EH (cell line): ENCODE data around the gene GDI1.

Source experiments
- DNase-seq: peaks from one replicate; pipeline ENCODE4 v3.0.0-alpha.2; 2015; ENCODE audit warnings: low read depth

The GDI1 gene

GRCh38 chrX:154409222-154409871, 27.6 kb upstream of the GDI1 start, which contains the start of gene DNASE1L1:
Gene DNASE1L1, minus strand, starts transcription at chrX:154409254. Its CDS starts 3,686 bp downstream, at chrX:154405568.
- peak; percentile 91 for DNase-seq

GRCh38 chrX:154411981-154412340, 25.0 kb upstream of the GDI1 start:
- peak; percentile 49 for DNase-seq

DNA sequence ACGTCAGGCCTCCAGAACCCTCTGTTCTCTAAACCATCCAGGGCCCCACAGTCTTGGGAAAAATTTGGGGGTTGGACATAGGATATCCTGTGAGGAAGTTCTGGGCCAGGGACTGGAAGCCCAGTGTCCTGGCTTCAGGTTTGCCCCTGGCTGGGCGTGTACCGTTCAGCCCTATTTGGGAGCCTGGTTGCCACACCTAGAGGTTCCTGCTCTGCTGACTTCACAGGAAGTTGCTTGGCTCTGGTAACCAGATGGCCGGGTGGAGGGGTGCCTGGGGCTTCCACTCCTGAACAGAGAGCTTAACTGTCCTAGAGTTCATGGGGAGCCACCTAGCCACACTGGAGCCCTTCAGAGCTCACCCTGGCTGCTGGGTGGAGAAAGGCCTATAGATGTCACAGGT, 24.5 kb upstream of the GDI1 start:
- DNase-seq, result peak; percentile 17

DNA sequence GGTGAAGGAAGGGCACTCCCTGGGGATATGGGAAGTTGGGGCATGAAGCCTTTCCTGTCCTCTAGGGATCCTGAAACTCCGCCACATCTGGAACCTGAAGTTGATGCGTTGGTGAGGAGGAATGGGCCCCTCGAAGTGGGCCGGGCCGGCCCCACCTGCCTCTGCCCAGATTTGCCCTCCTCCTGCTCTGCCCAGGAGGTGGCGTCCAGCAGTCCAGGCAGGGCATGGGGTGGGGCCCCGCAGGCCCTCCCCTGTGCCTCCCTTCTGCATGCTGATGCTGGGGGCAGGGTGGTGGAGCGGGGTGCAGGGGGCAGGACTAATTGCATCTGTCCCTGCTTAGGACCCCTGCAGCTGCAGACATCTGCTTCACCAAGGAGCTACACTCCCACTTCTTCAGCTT, 23.8 kb upstream of the GDI1 start:
- no peak for DNase-seq

DNA sequence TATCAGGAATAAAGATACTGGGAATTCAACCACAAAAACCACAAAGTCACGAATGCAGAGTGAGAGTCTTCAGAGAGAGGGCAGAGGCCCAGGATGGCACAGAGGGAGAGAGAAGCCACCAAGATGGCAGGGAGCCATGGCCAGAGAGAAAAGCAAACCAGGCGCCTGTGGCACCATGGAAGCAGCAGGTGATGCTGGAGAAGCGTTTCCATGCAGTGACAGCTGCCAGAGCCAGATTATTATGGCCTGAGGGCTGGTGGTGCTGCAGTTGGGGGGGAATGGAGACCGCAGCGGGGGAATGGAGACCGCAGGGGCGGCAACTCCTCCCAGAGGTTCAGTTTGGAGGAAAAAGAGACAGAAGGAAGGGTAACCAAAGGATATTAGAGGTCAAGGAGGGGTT, 19.8 kb upstream of the GDI1 start:
- no peak for DNase-seq

GRCh38 chrX:154419189-154419588, 17.8 kb upstream of the GDI1 start:
- no peak for DNase-seq

DNA sequence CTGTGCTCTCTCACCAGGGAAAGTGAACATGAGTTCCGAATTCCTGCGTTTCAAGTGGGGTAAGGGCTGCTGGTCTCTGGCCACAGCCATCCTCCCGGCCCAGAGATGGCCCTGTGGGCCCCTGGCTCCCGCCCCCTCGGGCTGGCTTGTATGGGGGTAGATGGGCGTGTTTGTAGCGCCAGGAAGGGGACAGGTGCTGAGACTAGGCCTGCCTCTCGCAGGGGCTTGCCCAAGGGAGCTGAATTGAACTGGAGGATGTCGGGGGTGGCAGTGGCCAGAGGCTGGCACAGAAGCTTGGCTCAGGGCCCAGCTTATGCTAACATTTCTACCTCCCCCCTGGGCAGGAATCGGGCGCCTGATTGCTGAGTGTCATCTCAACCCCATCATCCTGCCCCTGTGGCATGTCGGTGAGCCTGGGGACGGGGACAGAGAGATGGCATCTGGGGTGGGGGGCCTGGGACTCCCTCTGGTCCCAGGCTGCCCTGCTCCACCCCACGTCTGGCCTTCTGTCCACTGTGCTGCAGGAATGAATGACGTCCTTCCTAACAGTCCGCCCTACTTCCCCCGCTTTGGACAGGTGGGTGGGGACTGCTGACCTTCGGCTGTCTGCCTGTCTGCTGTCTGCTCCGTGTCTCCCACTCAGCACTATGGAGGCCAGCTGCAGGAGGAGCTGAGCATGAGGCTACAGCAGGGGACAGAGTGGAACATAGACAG, 17.1 kb upstream of the GDI1 start:
- no peak for DNase-seq

DNA sequence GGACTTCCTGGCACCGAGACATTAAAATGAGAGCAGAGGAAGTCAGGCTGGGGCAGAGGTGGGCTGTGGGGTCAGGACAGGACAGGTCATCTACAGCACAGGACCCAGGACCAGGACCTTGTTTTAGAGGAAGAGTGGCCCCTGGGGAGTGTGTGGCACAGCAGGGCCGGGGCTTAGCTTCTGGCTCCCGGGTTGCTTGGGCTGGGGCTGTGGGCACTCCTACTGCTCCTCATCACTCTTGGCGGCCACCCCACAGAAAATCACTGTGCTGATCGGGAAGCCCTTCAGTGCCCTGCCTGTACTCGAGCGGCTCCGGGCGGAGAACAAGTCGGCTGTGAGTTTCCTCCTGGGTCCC, 16.6 kb upstream of the GDI1 start:
- DNase-seq, result no peak

- peak; percentile 27 for DNase-seq
Measured at GRCh38 chrX:154426916-154427770, 9.8 kb upstream of the GDI1 start.

DNA sequence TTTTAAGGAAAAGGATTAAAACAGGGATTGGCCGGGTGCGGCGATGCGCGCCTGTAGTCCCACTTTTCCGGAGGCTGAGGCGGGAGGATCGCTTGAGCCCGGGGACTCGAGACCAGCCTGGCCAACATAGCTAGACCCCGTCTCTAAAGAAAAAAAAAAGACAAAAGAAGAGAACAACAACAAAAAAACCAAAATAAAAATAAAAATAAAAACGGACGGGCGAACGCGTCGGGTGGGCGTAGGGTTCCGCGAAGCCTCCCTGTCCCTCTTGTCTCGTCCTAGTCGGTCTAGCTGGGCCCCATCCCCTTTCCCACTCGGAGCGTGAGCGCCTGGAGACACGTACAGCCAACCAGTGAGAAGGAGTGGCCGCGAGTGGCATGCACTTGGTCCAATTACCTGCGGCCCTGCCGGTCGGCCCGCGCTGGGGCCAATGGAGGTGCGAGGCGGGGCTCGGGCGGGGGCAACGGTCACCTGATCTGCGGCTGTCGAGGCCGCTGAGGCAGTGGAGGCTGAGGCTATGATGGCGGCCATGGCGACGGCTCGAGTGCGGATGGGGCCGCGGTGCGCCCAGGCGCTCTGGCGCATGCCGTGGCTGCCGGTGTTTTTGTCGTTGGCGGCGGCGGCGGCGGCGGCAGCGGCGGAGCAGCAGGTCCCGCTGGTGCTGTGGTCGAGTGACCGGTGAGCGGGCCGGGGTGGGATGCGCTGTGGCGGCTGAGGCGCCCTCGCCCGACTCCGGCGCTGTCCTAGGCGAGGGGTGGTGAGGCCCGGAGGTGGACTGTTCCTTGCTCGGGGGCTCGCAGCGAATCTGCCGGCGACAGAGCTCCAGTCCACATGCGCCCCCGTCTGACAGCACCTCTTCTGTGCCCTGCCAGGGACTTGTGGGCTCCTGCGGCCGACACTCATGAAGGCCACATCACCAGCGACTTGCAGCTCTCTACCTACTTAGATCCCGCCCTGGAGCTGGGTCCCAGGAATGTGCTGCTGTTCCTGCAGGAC, 8.5 kb upstream of the GDI1 start, which contains the start of gene ATP6AP1:
TSS of gene ATP6AP1 (plus strand) at position 502 of the 996 bp plus-strand sequence. CDS start at position 518, 16 bp downstream.
- DNase-seq, result peak; percentile 94

DNA sequence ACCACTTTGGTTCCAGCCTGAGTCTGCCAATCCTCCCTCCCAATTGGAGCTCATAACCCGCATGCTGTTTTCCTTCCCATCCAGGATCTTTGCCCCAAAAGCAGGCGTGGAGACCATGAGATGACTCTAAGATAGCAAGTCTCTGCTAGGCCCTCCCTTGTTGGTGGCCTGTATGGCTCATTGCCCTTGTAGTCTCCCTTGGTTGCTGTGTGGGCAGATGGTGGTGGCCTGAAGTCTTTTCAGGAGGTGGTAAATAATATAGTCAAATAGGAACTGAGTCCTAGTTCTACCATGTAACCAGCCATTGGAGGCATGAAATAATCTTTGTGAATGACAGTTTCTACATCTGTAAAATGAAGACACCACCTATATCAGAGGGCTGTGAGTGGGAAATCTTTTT, 7.2 kb upstream of the GDI1 start:
- DNase-seq, result no peak

GRCh38 chrX:154430479-154430878, 6.5 kb upstream of the GDI1 start:
- DNase-seq, result no peak

DNA sequence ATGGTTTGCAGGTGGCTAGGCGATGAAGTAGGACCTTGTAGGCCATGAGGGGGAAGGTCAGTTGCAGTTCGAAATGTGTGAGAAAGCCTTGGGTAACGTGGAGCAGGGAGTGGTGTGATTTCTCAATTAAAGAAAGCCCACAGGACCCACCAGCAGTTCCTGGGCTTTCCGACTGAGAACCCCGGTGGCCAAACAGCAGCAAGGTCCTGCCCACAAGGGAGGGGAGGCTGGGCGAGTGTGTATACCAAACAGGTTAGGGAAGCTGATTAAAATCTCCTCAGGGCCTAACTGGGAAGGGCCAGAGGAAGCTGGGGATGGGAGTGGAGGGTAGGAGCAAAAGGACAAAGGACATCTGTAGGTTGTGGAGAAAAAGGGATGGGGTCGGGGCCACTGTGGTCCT, 6.0 kb upstream of the GDI1 start:
- no peak for DNase-seq

DNA sequence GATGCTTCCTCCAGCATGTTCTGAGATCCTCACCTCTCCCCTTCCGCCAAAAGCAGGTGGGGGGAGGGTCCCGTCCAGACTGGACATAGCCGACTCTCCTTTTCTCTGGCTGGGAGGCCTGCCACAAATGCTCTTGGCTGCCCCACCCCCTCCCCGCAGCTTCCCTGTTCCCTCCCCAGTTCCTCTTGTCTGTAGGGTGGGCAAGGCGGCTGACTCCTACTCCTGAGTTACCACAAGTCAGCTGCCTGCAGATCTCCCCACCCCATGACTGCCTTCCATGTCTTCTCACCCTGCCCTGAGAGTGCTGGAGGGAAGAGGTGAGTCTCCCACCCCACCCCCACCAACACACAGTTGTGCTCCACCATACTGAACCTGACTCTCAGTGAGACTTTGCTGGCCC, 5.6 kb upstream of the GDI1 start:
- no peak for DNase-seq

DNA sequence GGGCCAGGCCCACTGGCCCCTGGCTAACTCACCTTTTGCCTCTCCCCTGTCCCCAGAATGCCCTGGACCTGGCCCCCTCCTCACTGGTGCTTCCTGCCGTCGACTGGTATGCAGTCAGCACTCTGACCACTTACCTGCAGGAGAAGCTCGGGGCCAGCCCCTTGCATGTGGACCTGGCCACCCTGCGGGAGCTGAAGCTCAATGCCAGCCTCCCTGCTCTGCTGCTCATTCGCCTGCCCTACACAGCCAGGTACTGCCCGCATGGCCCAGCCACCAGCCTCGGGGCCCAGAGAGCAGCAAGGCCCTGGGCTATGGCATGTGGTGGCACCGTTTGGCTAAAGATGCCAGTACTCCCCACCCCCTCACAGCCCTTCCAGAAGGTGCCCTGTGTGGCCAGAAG, 4.7 kb upstream of the GDI1 start:
- no peak for DNase-seq

- no peak for DNase-seq
Measured at GRCh38 chrX:154433605-154434004, 3.3 kb upstream of the GDI1 start.

- no peak for DNase-seq
Measured at GRCh38 chrX:154434394-154435168, 2.4 kb upstream of the GDI1 start.

DNA sequence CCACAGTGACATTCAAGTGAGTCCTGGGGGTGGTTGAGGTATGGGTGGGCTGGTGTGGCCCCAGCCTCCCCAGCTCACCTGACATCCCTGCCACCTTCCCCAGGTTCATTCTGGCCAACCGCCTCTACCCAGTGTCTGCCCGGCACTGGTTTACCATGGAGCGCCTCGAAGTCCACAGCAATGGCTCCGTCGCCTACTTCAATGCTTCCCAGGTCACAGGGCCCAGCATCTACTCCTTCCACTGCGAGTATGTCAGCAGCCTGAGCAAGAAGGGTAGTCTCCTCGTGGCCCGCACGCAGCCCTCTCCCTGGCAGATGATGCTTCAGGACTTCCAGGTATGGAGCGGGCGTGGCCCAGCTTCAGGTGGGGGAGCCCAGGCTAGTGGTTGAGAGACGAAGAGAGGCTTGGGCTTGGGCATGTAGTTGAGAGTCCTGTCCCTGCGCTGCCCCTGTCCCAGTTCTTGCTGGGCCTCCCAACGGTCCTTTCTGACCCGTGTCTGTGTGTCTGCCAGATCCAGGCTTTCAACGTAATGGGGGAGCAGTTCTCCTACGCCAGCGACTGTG, 1.7 kb upstream of the GDI1 start:
- DNase-seq, result no peak

DNA sequence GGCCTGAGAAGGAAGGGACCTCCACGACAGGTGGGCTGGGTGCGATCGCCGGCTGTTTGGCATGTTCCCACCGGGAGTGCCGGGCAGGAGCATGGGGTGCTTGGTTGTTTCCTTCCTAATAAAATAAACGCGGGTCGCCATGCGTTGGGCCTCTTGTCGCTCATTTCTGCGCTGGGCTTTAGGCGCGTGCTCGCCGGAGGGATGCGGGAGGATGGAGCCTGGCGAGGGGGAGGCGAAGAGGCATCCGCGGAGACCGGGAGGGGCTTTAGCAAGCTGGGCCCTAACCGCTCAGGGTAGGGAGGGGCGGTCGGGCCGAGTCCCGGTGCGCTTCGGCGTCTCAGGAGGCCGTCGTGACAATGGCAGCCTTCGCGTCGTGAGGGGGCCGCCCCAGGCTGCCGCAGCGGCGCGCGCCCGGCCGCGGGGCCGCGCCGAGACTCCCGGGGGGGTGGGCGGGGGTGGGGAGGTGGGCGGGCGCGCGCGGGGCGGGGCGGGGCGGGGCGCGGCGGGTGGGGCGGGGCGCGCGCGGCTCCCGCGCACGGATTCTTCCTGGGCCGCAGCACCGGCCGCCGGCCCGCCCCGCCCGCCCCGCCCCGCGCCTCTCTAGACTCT, 476 bp upstream of the GDI1 start:
- peak; percentile 34 for DNase-seq
